GM18870 (cell line): ENCODE data around the gene SYNJ2.
"Not testable (repeated sequence)": the region's sequence is repeated elsewhere in the genome, so short reads cannot be mapped to it uniquely, and the experiment has no call there.

ENCODE experiments used
- ATAC-seq: cut with Tn5 transposase; IDR thresholded peaks from one replicate; pipeline ENCODE4 v1.9.1; 2021; ENCODE audit warnings: moderate library complexity; ENCODE audit not compliant: unreplicated experiment

Gene SYNJ2

GRCh38 chr6:157981395-157982101 lies at the start of gene SYNJ2:
Gene SYNJ2 (plus strand): TSS chr6:157981863. CDS start chr6:157981962, 99 bp downstream.
- ATAC-seq: peak; percentile 47

- no peak for ATAC-seq
These were observed 45.9 kb upstream of the SYNJ2 start for GRCh38 chr6:157935786-157936185.

- ATAC-seq: no peak
These were observed 44.3 kb upstream of the SYNJ2 start for GRCh38 chr6:157937318-157937717.

GRCh38 chr6:157937916-157938315 lies 43.7 kb upstream of the SYNJ2 start:
- no peak for ATAC-seq

- not testable (repeated sequence) for ATAC-seq
These were observed 41.2 kb upstream of the SYNJ2 start for GRCh38 chr6:157940375-157941036.

- no peak for ATAC-seq
These were observed 40.4 kb upstream of the SYNJ2 start for GRCh38 chr6:157941101-157941863.

- no peak for ATAC-seq
These were observed 39.3 kb upstream of the SYNJ2 start for GRCh38 chr6:157942351-157942750.

- no peak for ATAC-seq
These were observed 38.3 kb upstream of the SYNJ2 start for GRCh38 chr6:157943249-157943963.

GRCh38 chr6:157943964-157944283 lies 37.7 kb upstream of the SYNJ2 start:
- ATAC-seq: no peak

- no peak for ATAC-seq
These were observed 36.4 kb upstream of the SYNJ2 start for GRCh38 chr6:157944983-157945931.

- no peak for ATAC-seq
These were observed 35.5 kb upstream of the SYNJ2 start for GRCh38 chr6:157946053-157946617.

- no peak for ATAC-seq
These were observed 34.7 kb upstream of the SYNJ2 start for GRCh38 chr6:157946865-157947532.

GRCh38 chr6:157950899-157951298 lies 30.8 kb upstream of the SYNJ2 start:
- ATAC-seq: not testable (repeated sequence)

- ATAC-seq: no peak
These were observed 29.8 kb upstream of the SYNJ2 start for GRCh38 chr6:157951828-157952227.

- ATAC-seq: no peak
These were observed 28.8 kb upstream of the SYNJ2 start for GRCh38 chr6:157952861-157953351.

GRCh38 chr6:157953580-157954091 lies 28.0 kb upstream of the SYNJ2 start:
- ATAC-seq: no peak

- no peak for ATAC-seq
These were observed 27.2 kb upstream of the SYNJ2 start for GRCh38 chr6:157954150-157955117.

- no peak for ATAC-seq
These were observed 26.0 kb upstream of the SYNJ2 start for GRCh38 chr6:157955675-157956074.
